HCT116 (cell line): ENCODE measurements around the gene DCD.

ENCODE experiments used
- EZH2 ChIP-seq: fragments of 200-600 bp; sonication (generic); IDR thresholded peaks from 2 replicates; pipeline ENCODE4 v1.6.1; 2017; ENCODE audit warnings: antibody characterized with exemption, mixed run types
- EZH2phosphoT487 ChIP-seq: fragments of 200-600 bp; IDR thresholded peaks from 2 replicates; pipeline ENCODE4 v1.6.1; 2018; ENCODE audit warnings: antibody characterized with exemption, borderline replicate concordance
- POLR2A ChIP-seq: IDR thresholded peaks from 2 replicates; pipeline ENCODE4 v1.7.0; 2011; ENCODE audit warnings: borderline replicate concordance; ENCODE audit not compliant: insufficient read depth, insufficient read length; ENCODE audit errors: extremely low read depth
- POLR2AphosphoS5 ChIP-seq: IDR thresholded peaks from 2 replicates; pipeline ENCODE4 v1.6.1; 2011; ENCODE audit warnings: mild to moderate bottlenecking, low read depth, low read length, moderate library complexity
- YY1 ChIP-seq: IDR thresholded peaks from 2 replicates; pipeline ENCODE4 v1.6.1; 2011; ENCODE audit warnings: low read length, low read depth, moderate library complexity, mild to moderate bottlenecking; ENCODE audit not compliant: insufficient replicate concordance; ENCODE audit errors: extremely low read depth
- TF ChIP-seq, protein P1 (sequence below), 3 experiments: fragments of 200-600 bp in 1 of 3; sonication (generic) in 1 of 3; IDR thresholded peaks in 2 of 3; conservative IDR thresholded peaks in 1 of 3; 2 replicates each; pipeline ENCODE4 v1.5.1; 2012 to 2017; ENCODE audit warnings: low read depth in 2 of 3, low read length in 2 of 3, antibody characterized with exemption in 1 of 3, borderline replicate concordance in 1 of 3, control low read depth in 1 of 3, mild to moderate bottlenecking in 1 of 3, mixed read lengths in 1 of 3, mixed run types in 1 of 3, moderate library complexity in 1 of 3; ENCODE audit not compliant: insufficient read depth in 1 of 3

DNA sequence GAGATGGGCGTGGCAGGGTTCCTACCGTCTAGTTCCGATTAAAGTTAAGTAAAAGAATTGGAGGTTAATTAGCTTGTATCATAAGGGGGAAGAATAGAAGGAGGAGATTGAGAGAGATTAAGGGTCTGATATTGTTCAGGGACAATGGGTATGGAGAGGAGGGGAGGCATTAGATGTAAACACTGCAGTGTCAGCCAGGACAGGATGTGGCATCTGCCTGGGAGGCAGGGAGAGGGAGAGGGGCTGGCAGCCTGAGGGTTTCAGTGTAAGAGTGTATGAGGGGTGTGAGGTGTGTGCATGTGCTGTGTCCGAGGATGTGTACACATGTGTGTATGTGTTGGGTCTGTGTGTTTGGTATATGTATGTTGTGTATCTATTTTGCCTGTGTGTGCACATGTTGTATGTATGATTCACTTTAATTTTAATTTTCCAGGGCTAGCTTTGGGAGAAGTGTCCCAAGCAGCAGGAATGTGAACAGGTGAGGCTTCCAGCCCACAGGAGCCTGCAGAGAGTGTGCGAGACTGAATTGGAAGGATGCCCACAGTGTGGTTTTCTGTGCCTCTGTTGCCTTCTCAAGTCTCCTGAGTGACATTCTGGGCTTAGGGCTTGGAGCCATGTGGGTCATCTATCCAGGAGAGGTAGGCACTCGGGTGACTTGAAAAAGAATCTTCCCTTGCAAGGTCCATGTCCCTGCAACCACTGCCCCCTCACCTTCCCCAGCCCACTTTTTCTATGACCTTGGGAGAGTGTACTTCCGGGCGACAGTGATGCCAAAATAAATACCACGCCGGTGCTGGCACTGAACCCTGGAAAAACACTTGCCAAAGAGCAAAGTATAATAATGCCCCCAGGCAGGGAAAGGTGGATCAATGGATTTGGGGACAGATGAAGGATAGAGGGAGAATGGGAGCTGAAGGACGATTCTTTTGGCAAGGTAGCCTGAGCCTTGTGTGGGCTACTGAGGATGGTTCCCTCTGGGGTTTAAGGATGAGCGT, 36.8 kb upstream of the DCD start:
- TF ChIP-seq, protein P1, sequence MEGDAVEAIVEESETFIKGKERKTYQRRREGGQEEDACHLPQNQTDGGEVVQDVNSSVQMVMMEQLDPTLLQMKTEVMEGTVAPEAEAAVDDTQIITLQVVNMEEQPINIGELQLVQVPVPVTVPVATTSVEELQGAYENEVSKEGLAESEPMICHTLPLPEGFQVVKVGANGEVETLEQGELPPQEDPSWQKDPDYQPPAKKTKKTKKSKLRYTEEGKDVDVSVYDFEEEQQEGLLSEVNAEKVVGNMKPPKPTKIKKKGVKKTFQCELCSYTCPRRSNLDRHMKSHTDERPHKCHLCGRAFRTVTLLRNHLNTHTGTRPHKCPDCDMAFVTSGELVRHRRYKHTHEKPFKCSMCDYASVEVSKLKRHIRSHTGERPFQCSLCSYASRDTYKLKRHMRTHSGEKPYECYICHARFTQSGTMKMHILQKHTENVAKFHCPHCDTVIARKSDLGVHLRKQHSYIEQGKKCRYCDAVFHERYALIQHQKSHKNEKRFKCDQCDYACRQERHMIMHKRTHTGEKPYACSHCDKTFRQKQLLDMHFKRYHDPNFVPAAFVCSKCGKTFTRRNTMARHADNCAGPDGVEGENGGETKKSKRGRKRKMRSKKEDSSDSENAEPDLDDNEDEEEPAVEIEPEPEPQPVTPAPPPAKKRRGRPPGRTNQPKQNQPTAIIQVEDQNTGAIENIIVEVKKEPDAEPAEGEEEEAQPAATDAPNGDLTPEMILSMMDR (IDR thresholded peaks at IDR 0.05 in 2 of 3, conservative IDR thresholded peaks at IDR 0.05 in 1 of 3; ENCODE audit: borderline replicate concordance in 1 of 3, insufficient read depth in 1 of 3, low read depth in 2 of 3, low read length in 2 of 3): no peak
- TF ChIP-seq EZH2: no peak
- no peak for TF ChIP-seq YY1
- no peak for TF ChIP-seq POLR2AphosphoS5
- TF ChIP-seq POLR2A: no peak
- TF ChIP-seq EZH2phosphoT487: no peak
